Gastroesophageal sphincter (tissue), 3 donors: Measurements from ENCODE around the gene OAS1.

Experiments
- EP300 ChIP-seq: sonication (generic); formaldehyde crosslinking; IDR thresholded peaks from one replicate; pipeline ENCODE4 v1.6.1; 2017; ENCODE audit warnings: antibody characterized with exemption, mild to moderate bottlenecking
- POLR2A ChIP-seq, 2 donors: fragments of 450-650 bp; IDR thresholded peaks; one replicate each; pipeline ENCODE4 v1.6.1; 2017; ENCODE audit warnings: antibody characterized with exemption in 2 of 2, mild to moderate bottlenecking in 2 of 2, moderate library complexity in 1 of 2
- POLR2AphosphoS5 ChIP-seq: sonication (generic); formaldehyde crosslinking; IDR thresholded peaks from one replicate; pipeline ENCODE4 v1.6.1; 2017; ENCODE audit warnings: antibody characterized with exemption
- TF ChIP-seq, protein P1 (sequence below), 4 experiments: fragments of 200-600 bp in 2 of 4; fragments of 450-650 bp in 2 of 4; sonication (generic) in 1 of 4; IDR thresholded peaks; one replicate each; pipeline ENCODE4 v1.5.1; 2017 to 2019; ENCODE audit warnings: antibody characterized with exemption in 4 of 4, mild to moderate bottlenecking in 2 of 4, moderate library complexity in 2 of 4

DNA sequence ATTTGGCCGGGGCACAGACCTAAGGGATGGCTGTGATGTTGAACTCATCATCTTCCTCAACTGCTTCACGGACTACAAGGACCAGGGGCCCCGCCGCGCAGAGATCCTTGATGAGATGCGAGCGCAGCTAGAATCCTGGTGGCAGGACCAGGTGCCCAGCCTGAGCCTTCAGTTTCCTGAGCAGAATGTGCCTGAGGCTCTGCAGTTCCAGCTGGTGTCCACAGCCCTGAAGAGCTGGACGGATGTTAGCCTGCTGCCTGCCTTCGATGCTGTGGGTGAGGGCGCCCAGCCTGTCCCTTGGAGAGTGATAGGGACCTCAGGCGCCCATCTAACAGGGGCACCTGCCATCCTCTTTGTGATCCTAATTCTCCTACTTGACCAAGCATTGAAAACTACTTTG is 43.9 kb downstream of the OAS1 start:
- TF ChIP-seq, protein P1, sequence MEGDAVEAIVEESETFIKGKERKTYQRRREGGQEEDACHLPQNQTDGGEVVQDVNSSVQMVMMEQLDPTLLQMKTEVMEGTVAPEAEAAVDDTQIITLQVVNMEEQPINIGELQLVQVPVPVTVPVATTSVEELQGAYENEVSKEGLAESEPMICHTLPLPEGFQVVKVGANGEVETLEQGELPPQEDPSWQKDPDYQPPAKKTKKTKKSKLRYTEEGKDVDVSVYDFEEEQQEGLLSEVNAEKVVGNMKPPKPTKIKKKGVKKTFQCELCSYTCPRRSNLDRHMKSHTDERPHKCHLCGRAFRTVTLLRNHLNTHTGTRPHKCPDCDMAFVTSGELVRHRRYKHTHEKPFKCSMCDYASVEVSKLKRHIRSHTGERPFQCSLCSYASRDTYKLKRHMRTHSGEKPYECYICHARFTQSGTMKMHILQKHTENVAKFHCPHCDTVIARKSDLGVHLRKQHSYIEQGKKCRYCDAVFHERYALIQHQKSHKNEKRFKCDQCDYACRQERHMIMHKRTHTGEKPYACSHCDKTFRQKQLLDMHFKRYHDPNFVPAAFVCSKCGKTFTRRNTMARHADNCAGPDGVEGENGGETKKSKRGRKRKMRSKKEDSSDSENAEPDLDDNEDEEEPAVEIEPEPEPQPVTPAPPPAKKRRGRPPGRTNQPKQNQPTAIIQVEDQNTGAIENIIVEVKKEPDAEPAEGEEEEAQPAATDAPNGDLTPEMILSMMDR (IDR thresholded peaks at IDR 0.05): no peak
- TF ChIP-seq POLR2A (IDR thresholded peaks at IDR 0.05) (no peak), EP300 (no peak), POLR2AphosphoS5 (no peak)
